HG03097 (cell line): Measurements from ENCODE around the gene DGCR2.
"Not testable (repeated sequence)": the region's sequence is repeated elsewhere in the genome, so short reads cannot be mapped to it uniquely, and the experiment has no call there.

ENCODE experiments used
- ATAC-seq: cut with Tn5 transposase; IDR thresholded peaks from one replicate; pipeline ENCODE4 v1.9.1; 2021; ENCODE audit not compliant: unreplicated experiment, low FRiP score

Gene DGCR2

DNA sequence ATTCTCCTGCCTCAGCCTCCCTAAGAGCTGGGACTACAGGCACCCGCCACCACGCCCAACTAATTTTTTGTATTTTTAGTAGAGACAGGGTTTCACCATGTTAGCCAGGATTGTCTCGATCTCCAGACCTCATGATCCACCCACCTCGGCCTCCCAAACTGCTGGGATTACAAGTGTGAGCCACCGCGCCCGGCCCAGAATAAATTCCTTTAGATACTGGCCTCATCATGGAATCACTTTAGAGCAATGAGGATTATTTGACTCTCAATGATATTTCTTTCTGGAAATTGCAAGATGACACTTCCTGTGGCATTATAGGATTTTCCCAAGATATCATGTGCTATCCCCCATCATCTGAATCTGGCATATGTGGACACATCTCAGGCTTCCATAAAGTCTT is 108.8 kb downstream of the DGCR2 start:
- not testable (repeated sequence) for ATAC-seq

DNA sequence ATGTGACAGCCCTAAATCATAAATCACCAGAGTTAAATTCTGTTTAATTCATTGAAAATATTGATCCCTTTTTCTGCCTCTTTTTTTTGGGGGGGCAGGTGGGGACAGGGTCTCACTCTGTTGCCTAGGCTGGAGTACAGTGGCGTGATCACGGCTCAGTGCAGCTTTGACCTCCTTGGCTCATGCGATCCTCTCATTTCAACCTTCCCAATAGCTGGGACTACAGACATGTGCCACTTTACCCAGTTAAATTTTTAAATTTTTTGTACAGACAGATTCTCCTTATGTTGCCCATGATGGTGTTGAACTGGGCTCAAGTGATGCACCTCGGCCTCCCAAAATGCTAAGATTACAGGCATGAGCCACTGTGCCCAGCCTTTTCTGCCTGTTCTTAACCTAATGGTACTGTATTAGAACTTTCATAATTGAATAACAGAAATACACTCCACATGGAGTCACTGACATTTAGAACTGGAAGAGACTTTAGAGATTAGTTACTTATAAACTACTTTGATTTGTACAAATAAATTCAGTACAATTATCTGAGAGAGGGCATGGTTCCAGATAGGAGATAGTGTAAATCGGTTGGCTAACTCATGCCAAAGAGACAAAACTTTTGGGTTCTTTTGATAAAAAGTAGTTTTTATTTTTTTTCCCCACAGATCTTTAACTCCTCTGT is 109.8 kb downstream of the DGCR2 start:
- no peak for ATAC-seq

DNA sequence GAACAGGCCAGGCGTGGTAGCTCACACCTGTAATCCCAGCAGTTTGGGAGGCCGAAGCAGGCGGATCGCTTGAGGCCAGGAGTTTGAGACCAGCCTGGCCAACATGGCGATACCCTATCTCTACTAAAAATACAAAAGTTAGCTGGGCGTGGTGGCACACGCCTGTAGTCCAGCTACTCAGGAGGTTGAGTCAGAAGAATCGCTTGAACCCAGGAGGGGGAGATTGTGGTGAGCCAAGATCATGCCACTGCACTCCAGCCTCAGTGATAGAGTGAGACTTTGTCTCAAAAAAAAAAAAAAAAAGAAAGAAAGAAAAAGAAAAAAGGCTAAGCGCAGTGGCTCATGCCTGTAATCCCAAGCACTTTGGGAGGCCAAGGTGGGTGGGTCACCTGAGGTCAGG is 110.6 kb downstream of the DGCR2 start:
- ATAC-seq, result not testable (repeated sequence)

DNA sequence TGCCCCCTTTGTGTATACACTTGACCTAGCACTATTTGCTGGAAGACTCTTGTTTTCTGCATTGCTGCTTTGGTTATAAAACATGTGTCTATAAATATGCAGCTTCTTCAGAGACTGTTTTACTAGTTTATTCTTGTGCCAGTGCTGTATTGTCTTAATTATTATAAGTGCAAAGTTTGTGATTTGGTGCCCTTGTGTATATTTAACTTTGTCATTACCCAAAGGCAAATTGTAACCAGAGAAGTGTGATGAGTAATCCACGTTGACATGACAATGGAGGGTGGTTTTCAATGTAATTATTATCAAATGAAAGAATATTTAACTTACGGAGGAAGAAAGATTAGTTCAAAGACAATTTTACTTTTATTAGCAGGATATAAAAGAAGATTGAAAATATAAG is 111.1 kb downstream of the DGCR2 start:
- no peak for ATAC-seq

DNA sequence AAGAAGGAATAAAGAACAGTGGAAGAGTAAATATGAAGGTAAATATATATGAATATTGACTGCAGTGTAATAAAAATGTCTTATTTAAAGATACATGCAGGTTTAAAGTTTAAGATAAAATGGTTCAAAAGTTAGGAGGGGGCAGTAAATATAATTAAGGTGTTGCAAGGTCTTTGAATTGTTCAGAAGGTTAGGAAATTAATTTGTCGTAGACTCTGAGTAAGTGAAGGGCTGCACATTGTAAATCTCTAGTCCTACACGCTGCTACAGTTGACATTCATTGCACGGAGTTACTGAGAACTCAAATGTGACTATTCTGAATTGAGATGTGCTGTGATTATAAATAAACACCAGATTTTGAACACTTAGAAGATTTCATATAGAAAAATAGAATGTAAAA is 116.3 kb downstream of the DGCR2 start:
- ATAC-seq, result no peak

DNA sequence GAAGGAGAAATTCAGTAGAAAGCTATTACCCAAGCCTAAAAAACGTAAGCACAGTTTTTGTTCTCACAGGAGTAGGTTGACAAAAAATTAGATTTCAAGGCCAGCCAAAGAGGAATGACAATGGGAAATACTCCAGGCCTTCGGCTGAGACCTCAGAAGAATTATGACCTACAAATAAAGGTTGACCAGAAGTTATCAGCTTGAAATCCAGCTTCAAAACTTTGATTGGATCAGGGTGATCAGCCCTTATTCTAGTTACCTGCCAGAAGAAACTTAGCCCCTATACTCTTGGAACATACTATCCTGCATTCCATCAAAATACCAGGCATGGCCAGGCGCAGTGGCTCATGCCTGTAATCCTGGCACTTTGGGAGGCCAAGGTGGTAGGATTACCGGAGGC is 117.7 kb downstream of the DGCR2 start:
- ATAC-seq, result no peak

DNA sequence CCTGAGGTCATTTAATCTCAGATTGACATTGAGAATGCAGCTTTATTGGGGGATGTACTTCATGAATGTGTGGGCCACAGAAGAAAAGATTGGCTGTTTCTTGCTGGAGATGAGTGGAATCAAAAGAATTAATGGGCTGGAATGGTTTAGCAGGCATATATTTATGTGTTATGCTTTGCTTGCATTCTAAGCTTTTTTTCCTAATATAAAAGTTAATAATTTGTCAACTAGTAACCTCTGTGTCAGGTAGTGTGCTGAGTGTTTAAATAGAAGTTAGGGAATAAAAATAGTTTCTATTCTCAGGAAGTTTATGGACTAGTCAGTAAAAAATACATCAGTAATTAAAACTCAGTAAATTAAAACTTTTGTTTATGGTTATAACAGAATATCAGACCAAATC is 118.7 kb downstream of the DGCR2 start:
- no peak for ATAC-seq

DNA sequence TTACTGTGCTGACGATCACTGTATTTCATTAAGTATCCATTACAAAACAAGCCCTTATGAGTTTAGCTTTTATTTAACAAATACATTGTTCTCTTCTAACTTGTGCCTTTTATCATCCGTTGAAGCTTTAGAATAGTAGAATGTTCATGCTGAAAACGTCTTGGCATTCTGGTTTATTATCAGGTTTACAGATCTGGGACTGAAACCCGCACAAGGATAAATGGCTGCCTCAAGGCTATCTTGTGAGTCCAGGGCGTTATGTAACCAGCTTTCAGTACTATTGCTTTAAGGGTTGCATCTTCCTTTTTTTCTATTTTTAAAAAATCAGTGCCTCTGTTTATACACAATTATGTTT is 119.6 kb downstream of the DGCR2 start:
- no peak for ATAC-seq

DNA sequence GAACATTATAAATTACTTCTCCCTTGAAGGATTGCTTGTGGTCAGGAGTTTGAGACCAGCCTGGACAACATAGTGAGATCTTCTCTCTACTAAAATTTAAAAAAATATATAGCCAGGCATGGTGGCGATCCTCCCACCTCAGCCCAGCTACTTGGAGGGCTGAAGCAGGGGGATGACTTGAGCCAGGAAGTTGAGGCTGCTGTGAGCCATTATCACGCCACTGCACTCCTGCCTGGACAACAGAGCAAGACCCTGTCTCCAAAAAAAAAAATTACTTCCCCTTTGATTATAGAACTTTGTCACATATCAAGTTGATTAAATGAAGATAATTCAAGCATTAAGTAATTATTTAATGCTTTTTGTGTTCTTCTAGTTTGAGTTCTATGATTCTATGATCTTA is 121.0 kb downstream of the DGCR2 start:
- no peak for ATAC-seq

DNA sequence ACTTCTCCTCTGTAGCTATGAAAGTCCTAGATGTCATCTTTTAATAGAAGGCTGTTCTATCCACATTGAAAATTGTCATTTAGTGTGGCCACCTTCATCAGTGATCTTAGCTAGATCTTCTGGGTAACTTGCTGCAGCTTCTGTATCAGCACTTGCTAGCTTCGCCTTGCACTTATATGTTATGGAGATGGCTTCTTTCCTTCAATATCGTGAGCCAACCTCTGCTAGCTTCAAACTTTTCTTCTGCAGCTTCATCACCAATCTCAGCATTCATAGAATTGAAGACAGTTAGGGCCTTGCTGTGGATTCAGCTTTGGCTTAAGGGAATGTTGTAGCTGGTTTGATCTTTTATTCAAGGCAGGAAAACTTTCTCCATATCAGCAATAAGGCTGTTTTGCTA is 122.1 kb downstream of the DGCR2 start:
- ATAC-seq, result not testable (repeated sequence)

DNA sequence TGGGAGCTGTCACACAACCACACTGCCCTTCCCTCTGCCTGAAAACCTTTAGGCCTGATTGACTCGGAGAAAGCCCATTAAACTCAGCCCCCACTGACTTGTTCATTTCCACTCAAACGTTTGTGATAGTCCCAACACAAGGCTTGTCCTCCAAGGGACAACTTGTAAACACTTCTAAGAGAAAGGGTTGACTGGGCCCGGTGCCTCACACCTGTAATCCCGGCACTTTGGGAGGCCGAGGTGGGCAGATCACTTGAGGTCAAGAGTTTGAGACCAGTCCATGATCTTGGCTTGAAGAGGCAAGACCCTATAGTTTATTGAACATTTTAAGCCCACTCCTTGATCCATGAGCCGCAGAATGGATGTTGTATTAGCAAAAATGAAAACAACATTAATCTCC is 122.8 kb downstream of the DGCR2 start:
- ATAC-seq, result no peak

DNA sequence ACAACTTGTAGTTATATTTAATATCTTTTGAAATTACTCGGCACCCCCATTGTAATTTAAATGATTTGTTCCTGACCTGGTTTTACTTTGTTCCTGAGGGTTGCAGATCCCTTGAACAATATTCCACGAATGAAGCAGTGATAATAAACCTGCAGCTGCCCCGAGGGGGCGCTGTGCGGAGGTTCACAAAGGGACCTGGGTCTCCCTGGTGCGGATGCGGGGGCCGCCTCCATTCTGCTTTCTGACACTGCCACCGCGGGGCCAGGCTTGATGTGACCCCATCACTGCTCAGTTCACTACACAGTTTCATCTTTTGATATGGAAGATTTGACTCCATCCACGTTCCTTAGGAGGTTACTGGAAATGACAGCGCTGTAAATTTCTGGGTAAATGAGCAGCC is 123.2 kb downstream of the DGCR2 start:
- ATAC-seq, result no peak

DNA sequence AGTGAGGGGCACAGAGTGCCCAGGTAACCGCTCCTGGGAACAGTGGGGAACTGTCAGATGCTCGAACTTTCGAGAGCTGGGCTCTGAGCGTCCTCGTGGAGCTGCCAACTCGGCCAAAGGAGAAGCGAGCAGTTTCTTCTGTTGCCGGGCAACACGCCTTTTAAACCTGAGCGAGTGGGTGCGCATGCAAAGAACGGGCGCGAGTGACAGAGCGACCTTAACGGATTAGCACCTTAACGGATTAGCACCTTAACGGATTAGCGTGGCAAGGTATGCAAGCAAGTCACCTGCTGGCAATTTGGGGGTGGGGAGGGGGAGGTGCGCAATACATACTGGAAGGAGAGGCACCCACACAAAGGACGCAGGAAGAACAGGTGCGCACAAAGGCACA is 124.3 kb downstream of the DGCR2 start:
- no peak for ATAC-seq

DNA sequence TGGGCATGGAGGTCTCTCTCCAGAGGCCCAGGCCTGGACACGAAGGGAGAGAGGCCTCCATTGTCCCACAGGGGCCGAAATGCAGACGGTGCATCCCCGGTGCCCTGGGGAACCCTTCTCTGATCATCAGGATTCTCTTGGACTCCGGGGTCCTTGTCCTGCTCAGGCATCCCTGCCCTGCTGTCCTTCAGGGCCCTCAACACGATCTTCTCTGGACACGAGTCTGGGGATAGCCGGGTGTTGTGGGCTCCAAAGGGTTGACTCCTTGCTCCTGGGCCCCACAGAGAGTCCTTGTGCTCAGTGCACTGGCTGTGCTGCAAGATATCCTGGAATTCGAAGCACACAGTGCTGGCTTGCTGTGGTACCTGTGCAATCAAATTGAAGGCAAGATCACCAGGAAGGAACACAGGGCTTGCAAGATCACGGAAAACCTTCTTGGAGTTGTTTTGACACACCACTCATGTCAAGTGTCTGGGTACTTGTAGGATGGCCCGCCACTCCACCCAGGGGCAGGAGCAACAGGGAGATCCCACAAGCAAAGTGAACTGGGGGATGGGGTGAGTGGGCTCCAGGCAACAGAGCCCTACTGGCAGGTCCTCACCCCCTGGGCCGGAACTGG is 124.8 kb downstream of the DGCR2 start:
- no peak for ATAC-seq

DNA sequence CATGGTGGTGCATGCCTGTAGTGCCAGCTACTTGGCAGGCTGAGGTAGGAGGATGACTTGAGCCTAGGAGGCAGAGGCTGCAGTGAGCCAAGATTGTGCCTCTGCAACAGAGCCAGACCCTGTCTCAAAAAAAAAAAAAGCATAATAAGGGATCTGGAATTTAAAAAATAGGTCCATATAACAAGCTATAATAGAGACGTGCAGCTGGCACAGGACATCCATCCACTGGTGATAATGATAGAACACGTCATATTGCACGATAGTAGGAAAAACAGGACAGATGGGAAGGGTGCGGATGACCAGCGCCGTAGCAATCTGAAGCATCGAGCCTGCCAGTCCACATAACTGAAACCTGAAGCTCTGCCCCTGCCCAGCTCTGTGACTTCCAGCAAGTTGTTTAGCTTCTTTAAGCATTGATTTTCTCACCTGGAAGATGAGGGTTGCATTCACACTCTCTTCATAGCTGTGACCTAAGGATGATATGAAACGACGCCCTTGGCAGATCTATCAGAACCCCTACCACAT is 125.8 kb downstream of the DGCR2 start:
- ATAC-seq, result no peak

DNA sequence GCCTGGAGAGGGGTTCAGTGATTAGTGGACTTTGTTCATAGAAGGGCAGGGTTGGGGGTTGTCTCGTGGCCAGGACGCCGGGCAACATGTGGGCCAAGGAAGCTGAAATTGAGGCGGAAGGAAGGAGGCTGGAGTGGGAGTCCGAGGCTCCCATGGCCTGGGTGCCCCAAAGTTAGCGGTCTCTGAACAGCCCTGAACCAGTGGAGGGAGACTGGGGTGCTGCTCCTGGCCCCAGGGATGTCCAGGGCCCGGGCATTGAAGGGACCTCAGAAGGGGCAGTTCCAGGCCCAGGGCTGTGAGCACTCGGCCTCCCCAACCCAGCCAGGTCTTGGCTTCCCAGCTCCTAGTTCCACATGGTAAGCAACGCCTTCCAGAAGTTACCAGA is 126.9 kb downstream of the DGCR2 start:
- no peak for ATAC-seq

DNA sequence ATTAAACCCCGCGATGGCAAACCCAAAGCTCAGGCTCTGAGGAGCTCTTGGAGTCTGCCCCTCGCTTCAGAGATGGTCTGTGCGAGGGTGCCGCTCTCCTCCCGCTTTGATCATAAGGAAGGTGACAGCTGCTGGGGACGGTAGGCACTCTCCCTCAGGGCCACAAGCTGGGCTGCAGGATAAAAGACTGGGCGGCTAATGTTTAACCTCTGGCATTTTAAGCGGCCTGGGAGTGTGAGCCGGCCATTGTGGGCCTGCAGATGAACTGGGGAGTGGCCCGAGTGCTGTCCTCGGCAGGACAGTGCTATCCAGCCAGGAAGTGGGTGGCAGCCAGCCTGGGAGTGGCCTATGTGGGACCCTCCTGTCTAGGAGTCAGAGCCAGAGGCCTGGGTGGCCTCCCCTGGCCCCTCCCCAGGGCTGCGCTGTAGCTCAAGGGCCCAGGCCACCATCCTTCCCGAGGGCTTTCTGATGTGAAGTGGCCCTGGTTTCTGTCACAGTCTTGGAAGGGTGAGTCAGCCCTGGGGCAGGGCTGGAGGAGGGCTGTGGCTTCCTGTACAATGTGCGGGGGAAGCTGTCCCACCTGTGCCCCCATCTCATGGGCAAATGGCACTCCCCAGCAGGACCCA is 127.4 kb downstream of the DGCR2 start:
- no peak for ATAC-seq

DNA sequence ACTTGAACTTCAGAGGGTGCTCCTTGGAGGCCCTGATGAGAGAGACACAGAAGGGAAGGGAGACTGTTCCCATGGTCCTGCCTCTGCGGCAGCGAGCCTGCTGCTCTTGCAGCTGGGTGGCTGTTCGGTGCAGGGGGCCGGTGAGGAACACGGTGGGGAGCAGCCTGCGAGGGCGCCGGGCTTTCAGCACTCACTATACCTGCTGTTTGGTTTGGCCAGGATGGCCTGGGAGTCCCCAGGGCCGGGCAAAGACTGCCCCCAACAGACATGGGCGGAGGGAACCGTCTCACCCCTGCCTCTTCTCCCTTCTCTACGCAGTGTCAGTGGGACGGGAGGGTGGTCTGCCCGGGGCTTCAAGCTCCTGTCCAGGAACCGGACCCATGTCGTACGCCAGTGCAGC is 128.2 kb downstream of the DGCR2 start:
- ATAC-seq, result no peak

DNA sequence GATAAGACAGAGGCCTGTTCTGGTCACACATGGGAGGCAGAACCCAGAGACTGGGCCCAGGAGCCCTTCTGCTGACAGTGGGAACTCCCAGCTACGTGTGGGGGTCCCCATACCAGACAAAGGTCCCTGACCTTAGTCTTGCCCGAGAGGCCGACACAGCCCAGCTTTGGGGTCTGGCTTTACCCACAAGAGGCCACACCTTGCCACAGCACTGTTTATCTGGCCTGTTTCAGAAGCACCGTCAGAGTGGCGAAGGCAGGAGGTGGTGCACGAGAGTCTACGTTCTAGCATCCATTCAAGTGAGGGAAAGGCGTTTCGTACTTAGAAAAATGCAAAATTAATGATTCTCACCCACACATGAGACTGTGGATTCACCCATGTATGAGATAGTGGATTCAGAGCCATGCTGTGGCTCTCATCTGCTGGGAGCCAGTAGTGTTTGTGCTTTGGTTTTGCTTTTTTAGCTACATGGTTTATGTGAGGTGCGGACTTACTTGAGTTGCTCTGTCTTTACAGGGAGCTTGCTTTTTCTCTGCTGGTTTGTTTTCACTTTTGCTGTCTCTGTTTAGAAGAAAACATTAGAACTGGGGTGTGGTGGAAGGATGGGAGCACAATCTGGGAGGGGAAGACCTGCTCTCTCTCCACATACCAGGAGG is 129.5 kb downstream of the DGCR2 start:
- no peak for ATAC-seq

DNA sequence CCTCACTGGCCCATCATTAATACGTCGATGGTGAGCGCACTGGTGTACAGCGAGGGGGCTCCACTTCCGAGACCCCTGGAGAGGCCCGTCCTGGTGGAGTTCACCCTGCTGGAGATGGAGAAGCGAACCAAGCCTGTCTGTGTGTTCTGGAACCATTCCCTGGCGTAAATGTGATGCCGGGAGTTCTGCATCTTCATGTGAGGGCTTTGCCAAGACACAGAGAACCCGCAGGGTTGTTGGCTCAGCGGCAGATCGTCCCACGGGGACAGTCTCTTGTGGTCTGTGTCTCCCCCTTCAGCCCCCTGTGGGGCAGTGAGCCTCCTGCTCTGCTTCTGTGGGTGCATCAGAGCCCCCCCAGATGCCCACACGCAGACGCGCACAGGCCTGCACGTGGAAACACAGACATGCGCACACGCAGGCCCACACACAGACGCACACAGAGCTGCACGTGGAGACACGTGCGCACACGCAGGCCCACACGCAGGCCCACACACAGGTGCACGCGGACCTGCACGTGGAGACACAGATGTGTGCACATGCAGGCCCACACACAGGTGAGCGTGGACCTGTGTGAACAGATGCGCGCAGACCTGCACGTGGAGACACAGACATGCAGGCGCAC is 130.3 kb downstream of the DGCR2 start:
- ATAC-seq, result no peak

DNA sequence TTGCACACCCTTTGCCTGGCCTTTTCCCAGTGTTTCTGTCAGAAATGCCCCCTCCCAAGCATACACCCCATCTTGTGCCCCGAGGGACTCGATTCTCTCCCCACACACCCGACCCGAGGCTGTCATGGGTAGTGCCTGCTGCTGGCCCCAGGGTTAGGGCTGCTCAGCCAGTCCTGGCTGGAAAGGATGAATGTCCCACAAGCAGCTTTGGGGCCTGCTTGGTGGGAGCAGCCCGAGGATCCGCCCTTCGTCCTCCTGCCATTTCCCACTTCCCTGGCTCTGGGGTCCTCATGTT is 131.1 kb downstream of the DGCR2 start:
- ATAC-seq, result no peak
